Activated CD8-positive, alpha-beta memory T cell treated with anti-CD3 and anti-CD28 coated beads for 36 hours (primary cell): ENCODE measurements around the gene DHRS9. TPM values are rescaled to one million over a fixed set of nuclear protein-coding genes. Genes with fewer than 3 reads are reported as not detected.

Source experiments
- CTCF ChIA-PET: fragments of 350-600 bp; sonication (Branson Sonifier 250); formaldehyde crosslinking; loops from one replicate; lab custom pipeline; 2021; ENCODE audit warnings: antibody characterized with exemption; lab: Charles Lee
- POLR2A ChIA-PET: fragments of 350-600 bp; sonication (Branson Sonifier 250); formaldehyde crosslinking; loops from one replicate; lab custom pipeline; 2021; ENCODE audit warnings: antibody characterized with exemption; lab: Charles Lee
- total RNA-seq, 2 experiments: library from RNA; stranded (reverse); gene quantifications; one replicate each; pipeline ENCODE4 v1.2.3, GENCODE V29; 2021

Gene DHRS9
- under 1 TPM in 1 of 2 experiments, not detected in 1; 0.19 TPM for total RNA-seq

GRCh38 chr2:169069341-169069740 lies at the start of gene DHRS9:
Gene DHRS9, plus strand, starts transcription at chr2:169069563. Its CDS starts 12,019 bp downstream, at chr2:169081582.
- POLR2A ChIA-PET, result no interaction called here
- CTCF ChIA-PET, result no interaction called here

GRCh38 chr2:169023161-169023560 lies 46.2 kb upstream of the DHRS9 start:
- CTCF ChIA-PET, result no interaction called here

GRCh38 chr2:169026056-169026455 lies 43.3 kb upstream of the DHRS9 start:
- CTCF ChIA-PET, result no interaction called here

More at GRCh38 chr2:169023161-169023560, 46.2 kb upstream of the DHRS9 start:
- POLR2A ChIA-PET, result no interaction called here

GRCh38 chr2:169027234-169027633 lies 42.1 kb upstream of the DHRS9 start:
- ChIA-PET POLR2A (no interaction called here), CTCF (no interaction called here)

More at GRCh38 chr2:169026056-169026455, 43.3 kb upstream of the DHRS9 start:
- POLR2A ChIA-PET, result no interaction called here

GRCh38 chr2:169029341-169029740 lies 40.0 kb upstream of the DHRS9 start:
- ChIA-PET CTCF (no interaction called here), POLR2A (no interaction called here)

- ChIA-PET POLR2A (no interaction called here), CTCF (no interaction called here)
Observed at GRCh38 chr2:169031202-169031601, 38.2 kb upstream of the DHRS9 start, which contains the start of gene ABCB11. Gene ABCB11, minus strand, starts transcription at chr2:169031324. Its CDS starts 13,199 bp downstream, at chr2:169018125.

GRCh38 chr2:169034256-169034655 lies 35.1 kb upstream of the DHRS9 start:
- CTCF ChIA-PET, result no interaction called here

GRCh38 chr2:169034984-169035544 lies 34.3 kb upstream of the DHRS9 start:
- ChIA-PET CTCF (no interaction called here), POLR2A (no interaction called here)

More at GRCh38 chr2:169034256-169034655, 35.1 kb upstream of the DHRS9 start:
- POLR2A ChIA-PET, result no interaction called here

GRCh38 chr2:169035887-169036286 lies 33.5 kb upstream of the DHRS9 start:
- CTCF ChIA-PET, result no interaction called here
- POLR2A ChIA-PET, result no interaction called here

GRCh38 chr2:169036736-169037440 lies 32.5 kb upstream of the DHRS9 start:
- ChIA-PET CTCF (no interaction called here), POLR2A (interaction anchor here (0.5 kb wide), 1 partner anchor 24 kb away, joined by 6 read pairs; no protein-coding TSS in a partner anchor)

GRCh38 chr2:169038338-169038757 lies 31.0 kb upstream of the DHRS9 start:
- CTCF ChIA-PET, result no interaction called here
- POLR2A ChIA-PET, result no interaction called here

- CTCF ChIA-PET, result no interaction called here
- POLR2A ChIA-PET, result no interaction called here
Observed at GRCh38 chr2:169039702-169040101, 29.7 kb upstream of the DHRS9 start.

- ChIA-PET CTCF (no interaction called here), POLR2A (no interaction called here)
Observed at GRCh38 chr2:169041594-169041993, 27.8 kb upstream of the DHRS9 start.

GRCh38 chr2:169042856-169043255 lies 26.5 kb upstream of the DHRS9 start:
- CTCF ChIA-PET, result no interaction called here
- POLR2A ChIA-PET, result no interaction called here

GRCh38 chr2:169046440-169047151 lies 22.8 kb upstream of the DHRS9 start:
- CTCF ChIA-PET, result no interaction called here

GRCh38 chr2:169047256-169048250 lies 21.8 kb upstream of the DHRS9 start:
- CTCF ChIA-PET, result no interaction called here

More at GRCh38 chr2:169046440-169047151, 22.8 kb upstream of the DHRS9 start:
- POLR2A ChIA-PET, result no interaction called here

GRCh38 chr2:169049142-169049541 lies 20.2 kb upstream of the DHRS9 start:
- ChIA-PET CTCF (no interaction called here), POLR2A (no interaction called here)

More at GRCh38 chr2:169047256-169048250, 21.8 kb upstream of the DHRS9 start:
- POLR2A ChIA-PET, result no interaction called here

- POLR2A ChIA-PET, result no interaction called here
- CTCF ChIA-PET, result no interaction called here
Observed at GRCh38 chr2:169050476-169051240, 18.7 kb upstream of the DHRS9 start.
